NCI-H2029 treated with DMSO at 0.1 percent for 48 hours (cell line): ENCODE data around the gene DDX52.
"Not testable (repeated sequence)": the region's sequence is repeated elsewhere in the genome, so short reads cannot be mapped to it uniquely, and the experiment has no call there.

Experiments
- DNase-seq: peaks from one replicate; lab custom pipeline; 2025; lab: John Stamatoyannopoulos, UW

Gene DDX52

DNA sequence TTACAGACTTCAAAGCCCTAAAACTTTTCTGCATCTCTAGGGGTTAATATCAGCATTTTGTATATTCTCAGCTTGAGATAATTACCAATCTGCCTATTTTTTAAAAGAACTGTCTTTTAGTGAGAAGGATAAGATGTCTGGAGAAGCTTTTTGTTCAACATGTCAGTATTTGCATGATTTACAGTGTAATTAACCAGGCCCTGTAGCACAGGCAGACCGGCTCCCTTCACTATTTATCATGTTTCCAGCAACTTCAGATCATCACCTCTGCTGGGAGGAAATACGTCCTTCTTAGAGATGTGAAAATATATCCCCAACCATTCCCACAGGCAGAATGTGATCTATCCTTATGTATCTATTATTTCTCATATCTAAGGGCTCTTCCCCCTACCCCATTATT lies 8.6 kb upstream of the DDX52 start:
- DNase-seq = no peak

- DNase-seq = peak; percentile 12
Measured at GRCh38 chr17:37650419-37651003, 7.3 kb upstream of the DDX52 start.

GRCh38 chr17:37648555-37648954 lies 5.3 kb upstream of the DDX52 start:
- no peak for DNase-seq

DNA sequence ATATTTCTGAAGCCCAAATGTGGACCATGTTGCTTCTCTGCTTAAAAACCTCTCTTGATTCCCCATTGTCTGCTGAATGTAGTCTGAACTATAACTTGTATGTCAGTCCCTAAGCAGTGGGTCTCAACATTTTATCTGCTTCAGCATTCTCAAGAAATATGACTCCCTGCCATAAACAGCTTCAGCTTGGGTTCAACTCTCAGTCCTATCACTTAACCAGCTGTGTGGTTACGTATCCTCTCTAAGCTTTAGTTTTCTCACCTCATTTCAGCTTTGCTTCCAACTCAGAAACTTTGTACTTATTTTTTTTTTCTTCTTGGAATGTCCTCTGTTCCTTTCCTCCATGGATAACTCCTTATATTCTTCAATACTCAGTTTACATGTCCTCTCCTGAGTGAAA lies 4.6 kb upstream of the DDX52 start:
- no peak for DNase-seq

GRCh38 chr17:37643869-37644268 lies 623 bp upstream of the DDX52 start:
- DNase-seq = no peak

DNA sequence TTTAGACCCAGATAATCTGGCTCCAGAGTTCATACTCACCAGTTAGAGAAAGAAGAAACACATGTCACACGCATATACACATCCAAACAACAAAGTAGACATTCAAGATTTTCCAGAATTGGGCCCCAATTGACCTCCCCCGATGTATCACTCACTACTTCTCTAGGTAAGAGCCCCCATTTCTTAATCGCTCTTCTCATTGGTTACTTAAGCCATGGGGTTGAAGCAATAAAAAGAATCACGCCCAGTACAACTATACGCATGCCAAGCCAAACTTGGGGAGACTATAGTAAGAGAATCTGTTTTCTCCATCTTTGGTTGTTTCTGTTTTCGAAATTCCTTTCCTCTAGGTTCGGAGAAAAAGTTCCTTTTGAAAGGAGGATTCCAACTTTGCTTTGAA lies 565 bp downstream of the DDX52 start:
- no peak for DNase-seq

DNA sequence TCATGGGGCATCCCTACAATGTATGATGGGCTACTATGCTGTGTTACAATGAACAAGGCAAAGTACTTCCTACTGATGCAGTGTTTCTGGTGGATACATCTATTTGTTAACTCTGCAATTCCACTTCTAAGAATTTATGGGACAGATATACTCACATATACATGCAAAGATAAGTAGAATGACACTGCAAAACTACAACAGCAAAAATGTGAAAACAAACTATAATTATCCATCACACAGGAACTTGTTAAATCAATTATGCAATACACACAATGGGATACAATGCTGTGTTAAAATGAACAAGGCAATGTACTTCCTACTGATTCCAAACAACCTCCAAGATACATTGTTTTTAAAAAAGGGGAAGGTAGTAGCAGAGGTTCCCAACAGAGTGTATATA lies 3.2 kb downstream of the DDX52 start:
- DNase-seq = no peak

DNA sequence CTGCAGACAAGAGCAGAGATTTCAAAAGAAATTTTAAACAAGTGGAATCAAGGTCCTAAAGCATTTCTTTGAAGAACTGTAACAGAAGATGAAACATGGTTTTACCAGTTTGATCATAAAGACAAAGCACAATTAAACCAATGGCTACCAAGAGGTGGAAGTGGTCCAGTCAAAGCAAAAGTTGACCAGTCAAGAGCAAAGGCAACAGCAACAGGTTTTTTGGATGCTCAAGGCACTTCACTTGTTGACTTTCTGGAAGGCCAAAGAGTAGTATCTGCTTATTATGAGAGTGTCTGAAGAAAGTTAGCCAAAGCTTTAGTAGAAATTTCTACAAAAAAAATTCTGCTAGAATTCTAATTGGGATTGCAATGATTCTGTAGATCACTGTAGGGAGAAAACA lies 5.3 kb downstream of the DDX52 start:
- DNase-seq = no peak

GRCh38 chr17:37616430-37616829 lies 26.8 kb downstream of the DDX52 start:
- DNase-seq = not testable (repeated sequence)

- DNase-seq = no peak
Measured at GRCh38 chr17:37614823-37615222, 28.4 kb downstream of the DDX52 start.

DNA sequence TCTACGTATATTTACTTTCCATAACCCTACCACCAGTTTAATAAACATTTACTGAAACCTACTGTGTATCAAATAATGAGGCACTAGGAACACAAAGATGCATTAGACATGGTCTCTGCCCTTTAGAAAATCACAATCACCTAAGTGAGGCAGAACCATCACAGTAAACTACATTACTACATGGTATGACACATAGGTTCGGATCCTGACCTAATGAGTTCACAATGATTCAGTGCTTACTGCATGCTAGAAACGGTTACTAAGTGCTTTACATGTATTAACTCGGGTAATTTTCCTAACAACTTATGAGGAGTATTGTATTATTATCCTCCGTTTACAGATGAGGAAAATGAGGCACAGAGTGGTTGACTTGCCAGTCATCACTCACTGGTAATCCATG lies 28.9 kb downstream of the DDX52 start:
- no peak for DNase-seq

DNA sequence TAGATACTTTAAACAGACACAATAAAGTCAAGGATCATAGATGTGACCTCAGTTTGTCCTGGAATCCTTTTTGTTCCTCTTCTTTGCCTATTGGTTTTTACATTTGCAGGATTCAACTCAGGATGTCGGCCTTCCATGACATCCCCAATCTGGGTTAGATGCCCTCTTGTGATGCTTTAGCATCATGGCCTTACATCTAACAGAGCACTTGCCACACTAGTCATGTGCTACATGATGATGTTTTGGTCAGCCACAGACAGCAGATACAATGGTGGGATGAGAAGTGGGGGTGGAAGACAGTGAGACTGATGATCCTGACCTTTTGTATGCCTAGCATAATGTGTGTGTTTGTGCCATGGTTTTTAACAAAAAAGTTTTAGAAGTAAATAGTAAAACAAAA lies 32.3 kb downstream of the DDX52 start:
- no peak for DNase-seq

- DNase-seq = not testable (repeated sequence)
Measured at GRCh38 chr17:37610041-37610420, 33.2 kb downstream of the DDX52 start.

DNA sequence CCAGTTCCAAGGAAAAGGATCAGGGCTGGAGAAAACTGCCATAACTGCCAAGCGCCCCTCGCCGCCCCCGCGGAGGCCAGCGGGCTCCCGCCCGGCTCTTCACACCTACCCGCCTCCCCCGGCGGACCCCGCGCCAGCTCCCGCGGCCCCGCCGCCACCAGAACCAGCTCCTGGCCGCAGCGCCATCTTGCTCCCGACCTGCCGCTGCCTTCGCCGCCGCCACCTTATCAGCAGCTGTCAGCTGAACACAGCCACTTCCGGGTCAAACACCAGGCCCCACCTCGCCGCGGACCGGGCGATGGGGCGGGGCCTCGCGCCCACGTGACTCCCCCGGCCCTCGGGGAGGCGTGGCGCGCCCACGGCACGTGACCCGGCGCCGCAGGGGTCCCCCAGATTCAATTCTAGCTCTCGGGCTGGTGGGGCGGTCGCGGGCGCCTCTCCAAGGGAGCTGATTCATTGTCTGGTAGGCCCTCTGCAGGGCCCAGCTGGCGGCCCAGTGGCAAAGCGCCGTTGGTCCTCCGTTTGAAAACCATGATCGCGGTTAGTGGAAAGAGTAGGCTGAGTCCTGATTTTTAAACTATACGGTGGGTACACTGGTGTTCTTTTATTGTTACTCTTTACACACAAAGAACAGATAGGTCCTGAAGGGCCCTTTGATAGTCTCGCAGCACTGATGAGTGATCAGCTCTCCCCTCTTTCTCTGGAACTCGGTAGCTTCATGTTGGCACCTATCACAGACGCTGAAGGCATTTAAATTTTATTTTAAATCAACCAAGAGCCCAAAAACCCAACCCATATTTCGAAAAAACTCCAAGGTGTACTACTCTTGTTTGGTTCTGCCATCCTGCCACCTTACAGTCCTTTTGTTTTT lies 33.8 kb downstream of the DDX52 start, which contains the start of gene SYNRG:
Gene SYNRG, minus strand, starts transcription at position 249 of the 871 bp plus-strand sequence. Its CDS starts 63 bp downstream, at position 186.
- DNase-seq = peak; percentile 45

GRCh38 chr17:37608351-37609169 lies 34.7 kb downstream of the DDX52 start:
- DNase-seq = peak; percentile 2

- no peak for DNase-seq
Measured at GRCh38 chr17:37607637-37608331, 35.5 kb downstream of the DDX52 start.

- DNase-seq = no peak
Measured at GRCh38 chr17:37605813-37606505, 37.3 kb downstream of the DDX52 start.

DNA sequence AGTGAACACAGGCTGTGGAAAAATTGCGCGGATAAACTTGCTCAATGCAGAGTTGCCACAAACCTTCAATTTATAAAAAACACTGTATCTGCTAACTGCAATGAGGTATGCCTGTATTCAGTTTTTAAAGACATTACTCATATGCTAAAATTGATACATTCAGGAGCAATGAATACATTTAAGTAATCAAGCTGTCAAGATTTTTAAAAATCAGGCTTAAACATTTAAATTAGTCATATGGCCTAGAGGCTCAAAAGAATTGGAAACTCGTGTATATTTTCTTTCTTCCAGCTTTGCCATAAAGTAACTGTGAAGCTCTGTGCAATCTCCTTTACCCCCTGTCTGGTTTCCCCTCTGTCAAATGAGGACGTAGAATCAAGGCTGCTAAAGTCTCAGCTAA lies 38.2 kb downstream of the DDX52 start:
- no peak for DNase-seq

DNA sequence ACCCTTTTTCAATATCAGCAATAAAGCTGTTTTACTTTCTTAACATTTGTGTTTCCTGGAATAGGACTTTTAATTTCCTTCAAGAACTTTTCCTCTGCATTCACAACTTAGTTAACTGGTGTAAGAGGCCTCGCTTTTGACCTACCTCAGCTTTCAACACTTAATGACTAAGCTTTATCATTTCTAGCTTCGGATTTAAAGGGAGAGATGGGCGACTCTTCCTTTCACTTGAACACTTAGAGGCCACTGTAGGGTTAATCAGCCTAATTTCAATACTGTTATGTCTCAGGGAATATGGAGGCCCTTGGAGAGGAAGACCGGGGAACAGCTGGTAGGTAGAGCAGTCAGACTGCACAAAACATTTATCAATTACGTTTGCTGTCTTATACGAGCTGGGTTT lies 38.7 kb downstream of the DDX52 start:
- DNase-seq = no peak

DNA sequence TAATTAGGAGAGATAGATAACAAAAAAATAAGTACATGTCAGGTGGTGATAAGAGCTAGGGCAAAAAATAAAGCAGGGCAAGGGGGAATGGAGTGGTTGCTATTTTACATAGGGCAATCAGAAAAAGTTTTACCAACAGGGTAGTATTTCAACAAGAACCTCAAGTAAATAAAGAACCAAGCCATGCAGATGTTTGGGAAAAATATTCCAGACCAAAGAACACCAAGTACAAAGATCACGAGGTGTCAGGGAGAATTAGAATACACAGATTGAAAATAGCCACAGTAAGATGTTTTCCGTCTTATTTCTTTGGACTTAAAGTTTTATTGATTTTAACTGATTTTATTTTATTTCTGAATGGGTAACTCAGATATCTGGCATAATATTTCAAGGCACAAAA lies 45.1 kb downstream of the DDX52 start:
- no peak for DNase-seq

DNA sequence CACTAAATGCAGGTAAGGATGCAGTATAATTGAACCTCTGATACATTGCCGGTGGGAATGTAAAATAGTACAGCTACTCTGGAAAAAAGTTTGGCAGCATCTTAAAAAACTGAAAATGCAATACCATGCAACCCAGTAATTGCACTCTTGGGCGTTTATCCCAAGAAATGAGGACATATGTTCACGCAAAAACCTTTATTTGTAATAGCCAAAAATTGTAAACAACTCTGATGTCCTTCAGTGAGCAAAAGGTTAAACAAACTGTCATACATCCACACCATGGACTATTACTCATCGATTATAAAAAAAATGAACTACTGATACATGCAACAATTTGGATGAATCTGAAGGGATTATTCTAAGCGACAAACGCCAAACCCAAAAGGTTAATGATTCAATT lies 51.0 kb downstream of the DDX52 start:
- DNase-seq = no peak

DNA sequence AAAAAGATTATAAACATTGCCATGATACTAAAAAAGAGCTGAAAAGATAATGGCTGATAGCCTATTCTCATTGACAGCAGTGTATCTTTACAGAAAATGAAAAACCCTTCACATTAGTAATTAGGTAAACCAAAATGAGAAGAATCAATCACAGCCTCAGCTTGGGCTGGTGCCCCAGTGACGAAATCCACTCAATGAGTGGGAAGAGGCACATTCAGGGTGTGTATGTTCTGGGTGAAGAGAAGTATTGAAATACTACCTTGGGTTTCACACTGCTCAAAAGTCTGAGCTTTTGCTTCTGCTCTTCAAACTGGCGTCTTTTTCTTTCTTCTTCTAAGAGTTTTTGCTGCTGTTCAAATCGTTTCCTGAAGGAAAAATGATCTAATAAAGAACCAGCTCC lies 58.2 kb downstream of the DDX52 start:
- DNase-seq = no peak
